Measurements from ENCODE around the gene SLC7A6OS.

Gene SLC7A6OS

DNA sequence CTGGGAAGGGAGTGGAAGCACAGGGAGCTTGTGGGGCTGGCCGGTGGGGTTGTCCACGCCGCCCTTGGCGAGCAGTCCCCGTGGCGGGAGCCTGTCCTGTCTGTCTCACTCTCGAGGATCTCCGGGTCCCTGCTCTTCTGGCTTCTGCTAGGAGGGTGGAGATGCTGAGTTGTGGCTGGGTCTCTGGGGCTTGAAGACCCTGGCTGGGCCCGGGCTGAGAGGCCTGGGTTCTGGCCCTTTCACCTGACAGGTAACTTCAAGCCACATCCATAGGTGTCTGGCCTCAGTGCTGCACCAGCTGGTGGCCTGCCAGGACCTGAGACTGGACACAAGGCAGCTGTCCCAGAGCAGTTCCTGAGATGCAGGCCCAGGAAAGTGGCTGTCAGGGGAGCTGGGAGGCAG lies 46.8 kb upstream of the SLC7A6OS start:
- Histone ChIP-seq H2BK5ac (ENCODE audit: low read length) (no peak overlapping the region), H3K4me2 (ENCODE audit: insufficient read depth, low read length, poor library complexity, severe bottlenecking) (no peak overlapping the region), H3K79me1 (ENCODE audit: low read depth, low read length) (peaks cover 3% of the 10 kb centered on the region), H3K4me3 (ENCODE audit: low read length in 2 of 2) (peak overlapping the region in 1 of 2 donors; percentile 33), H2AFZ (ENCODE audit: low read length) (no peak overlapping the region), H2BK12ac (ENCODE audit: low read length) (no peak overlapping the region), H3K36me3 (replicated peaks in 1 of 2; ENCODE audit: control insufficient read depth in 2 of 2, insufficient read depth in 2 of 2, low read length in 2 of 2) (peaks cover 32 to 63% of the 10 kb centered on the region in 2 donors), H3K23ac (ENCODE audit: low read depth, low read length, poor library complexity) (peak overlapping the region; percentile 55), H3K4ac (ENCODE audit: low read length) (no peak overlapping the region), H2BK15ac (ENCODE audit: low read length) (no peak overlapping the region), H3K27me3 (ENCODE audit: control insufficient read depth in 3 of 3, insufficient read depth in 3 of 3, low read depth in 1 of 3, low read length in 3 of 3) (no peaks in the 10 kb centered on the region), H3K9me3 (replicated peaks in 1 of 2; ENCODE audit: control insufficient read depth in 2 of 2, insufficient read depth in 1 of 2, low read depth in 1 of 2, low read length in 2 of 2) (no peaks in the 10 kb centered on the region), H4K8ac (ENCODE audit: low read depth, low read length) (peak overlapping the region; percentile 65), H4K91ac (ENCODE audit: low read depth, low read length, poor library complexity) (no peak overlapping the region), H2BK120ac (ENCODE audit: low read depth, low read length) (no peak overlapping the region), H3K14ac (ENCODE audit: low read length) (no peak overlapping the region), H3K18ac (ENCODE audit: low read length) (no peak overlapping the region), H3K27ac (replicated peaks; ENCODE audit: low read length) (no peak overlapping the region), H3K4me1 (ENCODE audit: control insufficient read depth in 2 of 2, insufficient read depth in 1 of 2, low read depth in 1 of 2, low read length in 2 of 2) (no peaks in the 10 kb centered on the region), H2AK5ac (ENCODE audit: low read depth, low read length) (no peak overlapping the region), H3K9ac (ENCODE audit: low read depth, low read length, poor library complexity) (no peak overlapping the region)
- no peak for DNase-seq (ENCODE audit: low spot score)
- WGBS, 2 donors (ENCODE audit: extremely low coverage in 2 of 2, insufficient read length in 2 of 2, insufficient replicate concordance in 1 of 2) = no CpG with 5 or more reads among the region's 9 CpGs

DNA sequence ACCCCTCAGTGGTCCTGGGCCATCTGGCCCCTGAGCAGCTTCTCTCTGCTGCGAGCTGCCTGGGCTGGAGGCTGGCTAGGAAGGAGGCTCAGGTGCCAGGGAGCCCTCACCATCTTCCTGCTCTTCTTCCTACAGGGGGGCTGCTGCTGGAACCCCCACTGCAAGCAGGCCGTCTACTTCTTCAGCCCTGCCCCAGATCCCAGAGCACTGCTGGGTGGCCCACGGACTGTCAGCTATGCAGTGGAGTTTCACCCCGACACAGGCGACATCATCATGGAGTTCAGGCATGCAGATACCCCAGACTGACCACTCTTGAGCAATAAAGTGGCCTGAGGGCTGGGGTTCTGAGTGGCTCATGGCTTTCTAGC lies 46.2 kb upstream of the SLC7A6OS start:
- peaks cover 35 to 69% of the 10 kb centered on the region in 2 donors for H3K36me3 ChIP-seq (replicated peaks in 1 of 2; ENCODE audit: control insufficient read depth in 2 of 2, insufficient read depth in 2 of 2, low read length in 2 of 2)
- WGBS, 2 donors (ENCODE audit: extremely low coverage in 2 of 2, insufficient read length in 2 of 2, insufficient replicate concordance in 1 of 2) = no CpG with 5 or more reads among the region's 5 CpGs

DNA sequence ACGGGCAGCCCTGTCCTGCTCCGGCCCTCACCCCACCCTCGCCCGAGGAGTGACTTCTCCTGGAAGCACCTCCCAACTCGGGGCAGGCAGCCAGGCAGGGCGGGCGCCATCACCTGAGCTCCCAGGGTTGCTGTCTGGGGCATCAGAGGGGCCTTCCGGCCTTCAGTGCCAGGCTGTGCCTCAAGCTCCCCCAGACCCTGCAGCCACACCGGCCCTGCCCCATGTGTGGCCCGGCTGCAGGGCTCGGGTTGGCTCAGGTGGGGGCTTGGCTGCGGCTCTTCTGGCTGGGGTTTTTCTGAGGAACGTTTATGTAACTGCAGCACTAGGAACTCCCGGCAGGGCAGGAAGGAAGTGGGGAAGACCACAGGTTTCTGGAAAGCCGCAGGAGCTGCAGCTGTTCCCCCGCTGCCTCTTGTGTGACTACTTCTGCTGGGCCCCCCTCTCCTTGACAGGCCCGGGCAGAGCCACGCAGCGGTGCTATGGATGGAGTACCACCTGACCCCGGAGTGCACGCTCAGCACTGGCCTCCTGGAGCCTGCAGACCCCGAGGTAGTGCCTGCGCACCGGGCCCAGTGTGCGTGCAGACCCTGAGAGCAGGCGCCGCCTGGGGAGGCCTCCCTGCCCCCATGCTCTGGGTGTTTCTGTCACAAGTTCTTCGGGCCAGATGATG lies 45.6 kb upstream of the SLC7A6OS start:
- no peak for DNase-seq (ENCODE audit: low spot score)
- H2AFZ ChIP-seq (ENCODE audit: low read length) = no peak overlapping the region
- no peak overlapping the region for H2BK15ac ChIP-seq (ENCODE audit: low read length)
- no peak overlapping the region for H2BK12ac ChIP-seq (ENCODE audit: low read length)
- H3K9ac ChIP-seq (ENCODE audit: low read depth, low read length, poor library complexity) = no peak overlapping the region
- H3K4me1 ChIP-seq (ENCODE audit: control insufficient read depth in 2 of 2, insufficient read depth in 1 of 2, low read depth in 1 of 2, low read length in 2 of 2) = no peaks in the 10 kb centered on the region
- no peak overlapping the region for H3K4me2 ChIP-seq (ENCODE audit: insufficient read depth, low read length, poor library complexity, severe bottlenecking)
- H3K36me3 ChIP-seq (replicated peaks in 1 of 2; ENCODE audit: control insufficient read depth in 2 of 2, insufficient read depth in 2 of 2, low read length in 2 of 2) = peaks cover 40 to 74% of the 10 kb centered on the region in 2 donors
- no peak overlapping the region for H3K27ac ChIP-seq (replicated peaks; ENCODE audit: low read length)
- H3K4ac ChIP-seq (ENCODE audit: low read length) = no peak overlapping the region
- no peak overlapping the region for H3K4me3 ChIP-seq (ENCODE audit: low read length in 2 of 2)
- no peak overlapping the region for H4K91ac ChIP-seq (ENCODE audit: low read depth, low read length, poor library complexity)
- no peak overlapping the region for H3K23ac ChIP-seq (ENCODE audit: low read depth, low read length, poor library complexity)
- no peak overlapping the region for H2AK5ac ChIP-seq (ENCODE audit: low read depth, low read length)
- no peaks in the 10 kb centered on the region for H3K9me3 ChIP-seq (replicated peaks in 1 of 2; ENCODE audit: control insufficient read depth in 2 of 2, insufficient read depth in 1 of 2, low read depth in 1 of 2, low read length in 2 of 2)
- H3K79me1 ChIP-seq (ENCODE audit: low read depth, low read length) = peaks cover 3% of the 10 kb centered on the region
- no peaks in the 10 kb centered on the region for H3K27me3 ChIP-seq (ENCODE audit: control insufficient read depth in 3 of 3, insufficient read depth in 3 of 3, low read depth in 1 of 3, low read length in 3 of 3)
- no CpG with 5 or more reads among the region's 28 CpGs for WGBS, 2 donors (ENCODE audit: extremely low coverage in 2 of 2, insufficient read length in 2 of 2, insufficient replicate concordance in 1 of 2)
- H2BK120ac ChIP-seq (ENCODE audit: low read depth, low read length) = no peak overlapping the region
- no peak overlapping the region for H2BK5ac ChIP-seq (ENCODE audit: low read length)
- no peak overlapping the region for H4K8ac ChIP-seq (ENCODE audit: low read depth, low read length)
- H3K14ac ChIP-seq (ENCODE audit: low read length) = no peak overlapping the region
- no peak overlapping the region for H3K18ac ChIP-seq (ENCODE audit: low read length)

More for the DNA sequence above, 46.2 kb upstream of the SLC7A6OS start:
- no peak for DNase-seq (ENCODE audit: low spot score)
- H3K4me2 ChIP-seq (ENCODE audit: insufficient read depth, low read length, poor library complexity, severe bottlenecking) = no peak overlapping the region
- no peak overlapping the region for H2BK120ac ChIP-seq (ENCODE audit: low read depth, low read length)
- H2BK15ac ChIP-seq (ENCODE audit: low read length) = no peak overlapping the region
- H2AK5ac ChIP-seq (ENCODE audit: low read depth, low read length) = no peak overlapping the region
- H3K23ac ChIP-seq (ENCODE audit: low read depth, low read length, poor library complexity) = no peak overlapping the region
- no peak overlapping the region for H3K14ac ChIP-seq (ENCODE audit: low read length)
- no peaks in the 10 kb centered on the region for H3K9me3 ChIP-seq (replicated peaks in 1 of 2; ENCODE audit: control insufficient read depth in 2 of 2, insufficient read depth in 1 of 2, low read depth in 1 of 2, low read length in 2 of 2)
- H4K91ac ChIP-seq (ENCODE audit: low read depth, low read length, poor library complexity) = no peak overlapping the region
- H3K4me3 ChIP-seq (ENCODE audit: low read length in 2 of 2) = no peak overlapping the region
- no peaks in the 10 kb centered on the region for H3K4me1 ChIP-seq (ENCODE audit: control insufficient read depth in 2 of 2, insufficient read depth in 1 of 2, low read depth in 1 of 2, low read length in 2 of 2)
- H4K8ac ChIP-seq (ENCODE audit: low read depth, low read length) = no peak overlapping the region
- no peak overlapping the region for H2BK12ac ChIP-seq (ENCODE audit: low read length)
- no peak overlapping the region for H2AFZ ChIP-seq (ENCODE audit: low read length)
- no peak overlapping the region for H3K9ac ChIP-seq (ENCODE audit: low read depth, low read length, poor library complexity)
- no peak overlapping the region for H3K4ac ChIP-seq (ENCODE audit: low read length)
- no peaks in the 10 kb centered on the region for H3K27me3 ChIP-seq (ENCODE audit: control insufficient read depth in 3 of 3, insufficient read depth in 3 of 3, low read depth in 1 of 3, low read length in 3 of 3)
- H3K79me1 ChIP-seq (ENCODE audit: low read depth, low read length) = peaks cover 3% of the 10 kb centered on the region
- no peak overlapping the region for H3K18ac ChIP-seq (ENCODE audit: low read length)
- no peak overlapping the region for H2BK5ac ChIP-seq (ENCODE audit: low read length)
- H3K27ac ChIP-seq (replicated peaks; ENCODE audit: low read length) = no peak overlapping the region

DNA sequence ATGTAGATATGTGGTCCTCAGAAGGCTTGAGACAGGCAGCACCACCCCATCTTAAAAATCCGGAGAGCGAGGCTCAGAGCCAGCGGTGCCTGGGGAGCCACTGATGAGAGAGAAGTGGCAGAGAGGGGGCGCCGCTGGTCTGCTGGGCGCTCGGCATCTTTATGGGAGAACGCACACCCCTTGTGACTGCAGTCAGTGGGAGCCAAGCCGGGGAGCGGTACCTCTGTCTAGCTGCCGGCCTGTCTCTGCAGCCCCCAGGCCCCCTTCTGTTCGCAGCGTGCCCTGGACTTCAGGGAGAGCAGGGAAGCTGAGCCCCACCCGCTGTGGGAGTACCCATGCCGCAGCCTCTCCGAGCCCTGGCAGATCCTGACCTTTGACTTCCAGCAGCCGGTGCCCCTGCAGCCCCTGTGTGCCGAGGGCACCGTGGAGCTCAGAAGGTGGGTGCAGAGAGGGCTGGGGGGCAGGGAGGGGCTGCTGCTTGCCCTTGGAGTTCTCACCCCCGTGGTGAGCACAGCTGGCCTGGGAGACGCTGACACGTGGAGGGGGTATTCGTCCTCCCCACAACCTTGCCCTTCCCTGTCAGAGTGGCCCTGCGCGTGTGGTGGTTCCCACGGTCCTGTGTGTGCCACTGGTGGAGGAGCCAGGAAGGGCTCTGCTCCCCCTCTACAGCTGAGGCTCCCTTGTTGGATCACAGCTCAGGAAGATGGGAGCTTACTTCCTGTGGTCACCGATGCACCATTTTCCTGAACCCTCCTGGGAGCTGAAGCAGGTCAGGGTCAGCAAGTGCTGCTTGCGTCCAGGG lies 44.9 kb upstream of the SLC7A6OS start:
- no peak overlapping the region for H4K91ac ChIP-seq (ENCODE audit: low read depth, low read length, poor library complexity)
- H3K4ac ChIP-seq (ENCODE audit: low read length) = no peak overlapping the region
- DNase-seq (ENCODE audit: low spot score) = no peak
- H2BK12ac ChIP-seq (ENCODE audit: low read length) = no peak overlapping the region
- no peak overlapping the region for H2AFZ ChIP-seq (ENCODE audit: low read length)
- H4K8ac ChIP-seq (ENCODE audit: low read depth, low read length) = peak overlapping the region; percentile 24
- no peak overlapping the region for H3K18ac ChIP-seq (ENCODE audit: low read length)
- no peak overlapping the region for H2AK5ac ChIP-seq (ENCODE audit: low read depth, low read length)
- peak overlapping the region; percentile 53 for H2BK5ac ChIP-seq (ENCODE audit: low read length)
- no peaks in the 10 kb centered on the region for H3K9me3 ChIP-seq (replicated peaks in 1 of 2; ENCODE audit: control insufficient read depth in 2 of 2, insufficient read depth in 1 of 2, low read depth in 1 of 2, low read length in 2 of 2)
- WGBS, 2 donors (ENCODE audit: extremely low coverage in 2 of 2, insufficient read length in 2 of 2, insufficient replicate concordance in 1 of 2) = no CpG with 5 or more reads among the region's 28 CpGs
- H3K4me2 ChIP-seq (ENCODE audit: insufficient read depth, low read length, poor library complexity, severe bottlenecking) = no peak overlapping the region
- H2BK15ac ChIP-seq (ENCODE audit: low read length) = no peak overlapping the region
- H3K4me1 ChIP-seq (ENCODE audit: control insufficient read depth in 2 of 2, insufficient read depth in 1 of 2, low read depth in 1 of 2, low read length in 2 of 2) = no peaks in the 10 kb centered on the region
- H3K79me1 ChIP-seq (ENCODE audit: low read depth, low read length) = peaks cover 2% of the 10 kb centered on the region
- H3K36me3 ChIP-seq (replicated peaks in 1 of 2; ENCODE audit: control insufficient read depth in 2 of 2, insufficient read depth in 2 of 2, low read length in 2 of 2) = peaks cover 40 to 81% of the 10 kb centered on the region in 2 donors
- H3K27me3 ChIP-seq (ENCODE audit: control insufficient read depth in 3 of 3, insufficient read depth in 3 of 3, low read depth in 1 of 3, low read length in 3 of 3) = no peaks in the 10 kb centered on the region
- no peak overlapping the region for H3K23ac ChIP-seq (ENCODE audit: low read depth, low read length, poor library complexity)
- H3K14ac ChIP-seq (ENCODE audit: low read length) = no peak overlapping the region
- H2BK120ac ChIP-seq (ENCODE audit: low read depth, low read length) = no peak overlapping the region
- no peak overlapping the region for H3K9ac ChIP-seq (ENCODE audit: low read depth, low read length, poor library complexity)
- H3K4me3 ChIP-seq (ENCODE audit: low read length in 2 of 2) = peak overlapping the region in 1 of 2 donors; percentile 35
- no peak overlapping the region for H3K27ac ChIP-seq (replicated peaks; ENCODE audit: low read length)
